PC-9 (cell line): ENCODE measurements around the gene PCBP2.

Experiments
- CTCF ChIP-seq: fragments of 200-600 bp; sonication (generic); conservative IDR thresholded peaks from 2 replicates; pipeline ENCODE4 v1.6.1; 2017; ENCODE audit warnings: mixed run types, antibody characterized with exemption, mild to moderate bottlenecking, moderate library complexity
- EZH2 ChIP-seq: fragments of 200-600 bp; sonication (generic); IDR thresholded peaks from 2 replicates; pipeline ENCODE4 v1.8.0; 2017; ENCODE audit warnings: antibody characterized with exemption, low read depth

- TF ChIP-seq CTCF (no peak), EZH2 (no peak)
Observed at GRCh38 chr12:53418221-53418620, 33.7 kb upstream of the PCBP2 start.
